ENCODE data around the gene LSM11.
"Not testable (repeated sequence)": the region's sequence is repeated elsewhere in the genome, so short reads cannot be mapped to it uniquely, and the experiment has no call there.

The LSM11 gene

GRCh38 chr5:157743163-157744050, at the start of gene LSM11:
LSM11 (plus strand) TSS chr5:157743712; CDS start chr5:157743751, 39 bp downstream.
- DNase-seq: peak; percentile 73 to 93

- not testable (repeated sequence) for DNase-seq
Measured at GRCh38 chr5:157693816-157694215, 49.7 kb upstream of the LSM11 start.

GRCh38 chr5:157696154-157696553, 47.4 kb upstream of the LSM11 start:
- DNase-seq: not testable (repeated sequence)

- not testable (repeated sequence) for DNase-seq
Measured at GRCh38 chr5:157698674-157699073, 44.8 kb upstream of the LSM11 start.

GRCh38 chr5:157703736-157704135, 39.8 kb upstream of the LSM11 start:
- no peak for DNase-seq

- no peak for DNase-seq
Measured at GRCh38 chr5:157708866-157709265, 34.6 kb upstream of the LSM11 start.

- DNase-seq: no peak
Measured at GRCh38 chr5:157709346-157709745, 34.2 kb upstream of the LSM11 start.

GRCh38 chr5:157710431-157710830, 33.1 kb upstream of the LSM11 start:
- DNase-seq: no peak

GRCh38 chr5:157710882-157711281, 32.6 kb upstream of the LSM11 start:
- peak; percentile 70 to 89 for DNase-seq

- DNase-seq: peak in 1 of 2 donors; percentile 21
Measured at GRCh38 chr5:157713830-157714595, 29.5 kb upstream of the LSM11 start.

GRCh38 chr5:157714596-157714864, 29.0 kb upstream of the LSM11 start:
- DNase-seq: no peak

- peak; percentile 30 to 75 for DNase-seq
Measured at GRCh38 chr5:157718519-157718918, 25.0 kb upstream of the LSM11 start.

- DNase-seq: no peak
Measured at GRCh38 chr5:157719245-157719644, 24.3 kb upstream of the LSM11 start.

- no peak for DNase-seq
Measured at GRCh38 chr5:157721159-157721558, 22.4 kb upstream of the LSM11 start.

- not testable (repeated sequence) for DNase-seq
Measured at GRCh38 chr5:157722895-157723294, 20.6 kb upstream of the LSM11 start.

GRCh38 chr5:157726607-157727006, 16.9 kb upstream of the LSM11 start:
- DNase-seq: not testable (repeated sequence)

GRCh38 chr5:157727858-157728257, 15.7 kb upstream of the LSM11 start:
- DNase-seq: not testable (repeated sequence)

GRCh38 chr5:157729858-157730257, 13.7 kb upstream of the LSM11 start:
- DNase-seq: no peak

- no peak for DNase-seq
Measured at GRCh38 chr5:157730900-157731271, 12.6 kb upstream of the LSM11 start.

GRCh38 chr5:157731272-157732129, 12.0 kb upstream of the LSM11 start, which contains the start of gene THG1L:
THG1L (plus strand) TSS chr5:157731420; CDS start chr5:157731441, 21 bp downstream.
- DNase-seq: peak; percentile 97 to 100

GRCh38 chr5:157732130-157732514, 11.4 kb upstream of the LSM11 start:
- no peak for DNase-seq

GRCh38 chr5:157732596-157733262, 10.8 kb upstream of the LSM11 start:
- DNase-seq: no peak

Measured in inflammatory macrophage treated with lipopolysaccharide for 1 hour (primary cell).